Calu3 (cell line): ENCODE data around the gene BDH2. TPM values are rescaled to one million over a fixed set of nuclear protein-coding genes. Genes with fewer than 3 reads are reported as not detected.

ENCODE experiments used
- BruUV-seq: library from RNA; stranded (reverse); fragments of 400-500 nt; replicated peaks from 2 replicates; lab custom pipeline; 2021; lab: Mats Ljungman, UMichigan
- CTCF ChIA-PET: fragments of 300-600 bp; sonication (Branson Sonifier 250); formaldehyde crosslinking; loops from one replicate; lab custom pipeline; 2022; ENCODE audit warnings: antibody characterized with exemption; lab: Charles Lee
- DNase-seq: peaks from one replicate; pipeline ENCODE4 v3.0.0; 2022
- H3K27ac Mint-ChIP-seq: one replicate; pipeline ENCODE4 v1.8.0; 2022; ENCODE audit warnings: mixed read lengths; ENCODE audit not compliant: unreplicated experiment
- H3K27me3 Mint-ChIP-seq: one replicate; pipeline ENCODE4 v1.8.0; 2022; ENCODE audit warnings: mixed read lengths; ENCODE audit not compliant: unreplicated experiment
- H3K36me3 Mint-ChIP-seq: one replicate; pipeline ENCODE4 v1.8.0; 2022; ENCODE audit warnings: mild to moderate bottlenecking, moderate library complexity, mixed read lengths; ENCODE audit not compliant: insufficient read depth, unreplicated experiment
- H3K4me1 Mint-ChIP-seq: one replicate; pipeline ENCODE4 v1.8.0; 2022; ENCODE audit warnings: mild to moderate bottlenecking, low read depth, mixed read lengths; ENCODE audit not compliant: unreplicated experiment
- H3K4me3 Mint-ChIP-seq: one replicate; pipeline ENCODE4 v1.8.0; 2022; ENCODE audit warnings: mild to moderate bottlenecking, low read depth, moderate library complexity, mixed read lengths; ENCODE audit not compliant: unreplicated experiment
- H3K9me3 Mint-ChIP-seq: one replicate; pipeline ENCODE4 v1.8.0; 2022; ENCODE audit warnings: low read depth, mixed read lengths; ENCODE audit not compliant: unreplicated experiment
- CTCF ChIP-seq: fragments of 200-600 bp; IDR thresholded peaks from one replicate; pipeline ENCODE4 v1.8.0; 2022; ENCODE audit warnings: antibody characterized with exemption; ENCODE audit not compliant: unreplicated experiment
- intact Hi-C: fragments of 100-400 bp; cut with micrococcal nuclease; formaldehyde crosslinking; loops from one replicate; pipeline ENCODE4 v1.10.0; 2022; ENCODE audit not compliant: unreplicated experiment
- total RNA-seq: library from RNA; stranded (reverse); gene quantifications from 2 replicates; pipeline ENCODE4 v1.2.3, GENCODE V29; 2022

Gene BDH2
- total RNA-seq, 1 experiment from 2014 or later: 8.1 TPM

GRCh38 chr4:103129174-103129573, 29.5 kb upstream of the BDH2 start:
- no peak for TF ChIP-seq CTCF
- H3K27ac Mint-ChIP-seq: no peak overlapping the region
- no TSS peak for BruUV-seq
- H3K4me1 Mint-ChIP-seq: no peaks in the 10 kb centered on the region
- intact Hi-C loops: no loop called here
- H3K4me3 Mint-ChIP-seq: no peak overlapping the region
- H3K27me3 Mint-ChIP-seq: no peaks in the 10 kb centered on the region
- no peaks in the 10 kb centered on the region for H3K36me3 Mint-ChIP-seq
- no peak for DNase-seq
- H3K9me3 Mint-ChIP-seq: peaks cover 4% of the 10 kb centered on the region
- CTCF ChIA-PET: no interaction called here

GRCh38 chr4:103126126-103126525, 26.5 kb upstream of the BDH2 start:
- Mint-ChIP-seq H3K9me3 (peaks cover 4% of the 10 kb centered on the region), H3K4me3 (no peak overlapping the region), H3K27me3 (no peaks in the 10 kb centered on the region), H3K27ac (no peak overlapping the region), H3K4me1 (no peaks in the 10 kb centered on the region), H3K36me3 (no peaks in the 10 kb centered on the region)
- no peak for TF ChIP-seq CTCF
- CTCF ChIA-PET: interaction anchor here (0.7 kb wide), 1 partner anchor 418 kb away, joined by 3 read pairs; no protein-coding TSS in a partner anchor
- DNase-seq: no peak
- BruUV-seq: no TSS peak
- intact Hi-C loops: no loop called here

- Mint-ChIP-seq H3K4me3 (no peak overlapping the region), H3K27me3 (no peaks in the 10 kb centered on the region), H3K4me1 (no peaks in the 10 kb centered on the region), H3K9me3 (no peaks in the 10 kb centered on the region), H3K36me3 (no peaks in the 10 kb centered on the region), H3K27ac (no peak overlapping the region)
- intact Hi-C loops: no loop called here
- CTCF ChIA-PET: no interaction called here
- TF ChIP-seq CTCF: no peak
- DNase-seq: no peak
- BruUV-seq: no TSS peak
These were observed 23.5 kb upstream of the BDH2 start for GRCh38 chr4:103123114-103123513.

GRCh38 chr4:103118166-103118565, 18.5 kb upstream of the BDH2 start:
- Mint-ChIP-seq H3K9me3 (no peaks in the 10 kb centered on the region), H3K27ac (no peak overlapping the region), H3K36me3 (no peaks in the 10 kb centered on the region), H3K27me3 (no peaks in the 10 kb centered on the region), H3K4me1 (no peaks in the 10 kb centered on the region), H3K4me3 (no peak overlapping the region)
- intact Hi-C loops: no loop called here
- CTCF ChIA-PET: no interaction called here
- no TSS peak for BruUV-seq
- TF ChIP-seq CTCF: no peak
- no peak for DNase-seq

GRCh38 chr4:103111598-103111997, 12.0 kb upstream of the BDH2 start:
- Mint-ChIP-seq H3K9me3 (no peaks in the 10 kb centered on the region), H3K36me3 (peaks cover 5% of the 10 kb centered on the region), H3K27me3 (no peaks in the 10 kb centered on the region), H3K27ac (no peak overlapping the region), H3K4me3 (no peak overlapping the region), H3K4me1 (no peaks in the 10 kb centered on the region)
- no TSS peak for BruUV-seq
- DNase-seq: no peak
- intact Hi-C loops: no loop called here
- CTCF ChIA-PET: no interaction called here
- no peak for TF ChIP-seq CTCF
